Calu3 (cell line): ENCODE data around the gene KLHL29. TPM values are rescaled to one million over a fixed set of nuclear protein-coding genes. Genes with fewer than 3 reads are reported as not detected.

Source experiments
- BruUV-seq: library from RNA; stranded (reverse); fragments of 400-500 nt; replicated peaks from 2 replicates; lab custom pipeline; 2021; lab: Mats Ljungman, UMichigan
- CTCF ChIA-PET: fragments of 300-600 bp; sonication (Branson Sonifier 250); formaldehyde crosslinking; loops from one replicate; lab custom pipeline; 2022; ENCODE audit warnings: antibody characterized with exemption; lab: Charles Lee
- DNase-seq: peaks from one replicate; pipeline ENCODE4 v3.0.0; 2022
- H3K27ac Mint-ChIP-seq: one replicate; pipeline ENCODE4 v1.8.0; 2022; ENCODE audit warnings: mixed read lengths; ENCODE audit not compliant: unreplicated experiment
- H3K27me3 Mint-ChIP-seq: one replicate; pipeline ENCODE4 v1.8.0; 2022; ENCODE audit warnings: mixed read lengths; ENCODE audit not compliant: unreplicated experiment
- H3K36me3 Mint-ChIP-seq: one replicate; pipeline ENCODE4 v1.8.0; 2022; ENCODE audit warnings: mild to moderate bottlenecking, moderate library complexity, mixed read lengths; ENCODE audit not compliant: insufficient read depth, unreplicated experiment
- H3K4me1 Mint-ChIP-seq: one replicate; pipeline ENCODE4 v1.8.0; 2022; ENCODE audit warnings: mild to moderate bottlenecking, low read depth, mixed read lengths; ENCODE audit not compliant: unreplicated experiment
- H3K4me3 Mint-ChIP-seq: one replicate; pipeline ENCODE4 v1.8.0; 2022; ENCODE audit warnings: mild to moderate bottlenecking, low read depth, moderate library complexity, mixed read lengths; ENCODE audit not compliant: unreplicated experiment
- H3K9me3 Mint-ChIP-seq: one replicate; pipeline ENCODE4 v1.8.0; 2022; ENCODE audit warnings: low read depth, mixed read lengths; ENCODE audit not compliant: unreplicated experiment
- intact Hi-C: fragments of 100-400 bp; cut with micrococcal nuclease; formaldehyde crosslinking; loops from one replicate; pipeline ENCODE4 v1.10.0; 2022; ENCODE audit not compliant: unreplicated experiment
- total RNA-seq: library from RNA; stranded (reverse); gene quantifications from 2 replicates; pipeline ENCODE4 v1.2.3, GENCODE V29; 2022
- TF ChIP-seq, protein P1 (sequence below): fragments of 200-600 bp; IDR thresholded peaks from one replicate; pipeline ENCODE4 v1.8.0; 2022; ENCODE audit warnings: antibody characterized with exemption; ENCODE audit not compliant: unreplicated experiment

KLHL29 gene
- total RNA-seq, 1 experiment from 2014 or later = 11.9 TPM

DNA sequence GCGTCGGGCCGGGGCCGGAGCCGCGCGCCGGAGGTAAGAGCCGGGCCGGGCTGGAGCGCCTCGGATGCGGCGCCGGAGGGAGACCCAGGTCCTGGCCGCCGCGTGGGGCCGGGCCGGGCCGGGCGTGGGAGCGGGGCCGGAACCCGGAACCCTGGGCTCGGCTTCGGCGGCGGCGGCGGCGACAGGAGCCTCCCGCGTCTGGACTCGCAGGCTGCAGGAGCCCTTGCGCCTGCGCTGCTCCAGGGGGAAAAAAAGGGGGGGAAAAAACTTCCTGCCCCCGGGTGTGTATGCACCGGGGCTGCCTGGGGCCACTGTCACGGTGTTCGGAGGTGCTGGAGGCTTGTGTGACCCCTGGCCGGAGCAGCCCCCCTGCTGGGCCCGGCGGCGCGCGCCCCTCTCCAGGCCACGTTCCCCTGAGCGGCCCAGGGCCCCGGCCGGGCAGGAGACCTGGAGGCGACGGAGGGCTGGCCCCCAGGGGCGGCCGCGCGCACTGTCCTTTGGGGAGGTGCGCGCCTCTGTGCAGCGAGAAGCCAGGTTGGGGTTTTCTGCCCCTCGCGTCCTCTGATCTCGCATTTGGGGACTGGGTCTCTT lies 864 bp downstream of the KLHL29 start:
- TF ChIP-seq, protein P1, sequence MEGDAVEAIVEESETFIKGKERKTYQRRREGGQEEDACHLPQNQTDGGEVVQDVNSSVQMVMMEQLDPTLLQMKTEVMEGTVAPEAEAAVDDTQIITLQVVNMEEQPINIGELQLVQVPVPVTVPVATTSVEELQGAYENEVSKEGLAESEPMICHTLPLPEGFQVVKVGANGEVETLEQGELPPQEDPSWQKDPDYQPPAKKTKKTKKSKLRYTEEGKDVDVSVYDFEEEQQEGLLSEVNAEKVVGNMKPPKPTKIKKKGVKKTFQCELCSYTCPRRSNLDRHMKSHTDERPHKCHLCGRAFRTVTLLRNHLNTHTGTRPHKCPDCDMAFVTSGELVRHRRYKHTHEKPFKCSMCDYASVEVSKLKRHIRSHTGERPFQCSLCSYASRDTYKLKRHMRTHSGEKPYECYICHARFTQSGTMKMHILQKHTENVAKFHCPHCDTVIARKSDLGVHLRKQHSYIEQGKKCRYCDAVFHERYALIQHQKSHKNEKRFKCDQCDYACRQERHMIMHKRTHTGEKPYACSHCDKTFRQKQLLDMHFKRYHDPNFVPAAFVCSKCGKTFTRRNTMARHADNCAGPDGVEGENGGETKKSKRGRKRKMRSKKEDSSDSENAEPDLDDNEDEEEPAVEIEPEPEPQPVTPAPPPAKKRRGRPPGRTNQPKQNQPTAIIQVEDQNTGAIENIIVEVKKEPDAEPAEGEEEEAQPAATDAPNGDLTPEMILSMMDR = no peak
- H3K9me3 Mint-ChIP-seq = peaks cover 3% of the 10 kb centered on the region
- H3K4me3 Mint-ChIP-seq = peak overlapping the region; percentile 84
- peak overlapping the region; percentile 7 for H3K27ac Mint-ChIP-seq
- peaks cover 36% of the 10 kb centered on the region for H3K36me3 Mint-ChIP-seq
- peaks cover 28% of the 10 kb centered on the region for H3K4me1 Mint-ChIP-seq
- BruUV-seq = no TSS peak
- peak; percentile 32 for DNase-seq
- intact Hi-C loops = no loop called here
- H3K27me3 Mint-ChIP-seq = no peaks in the 10 kb centered on the region
- CTCF ChIA-PET = no interaction called here

DNA sequence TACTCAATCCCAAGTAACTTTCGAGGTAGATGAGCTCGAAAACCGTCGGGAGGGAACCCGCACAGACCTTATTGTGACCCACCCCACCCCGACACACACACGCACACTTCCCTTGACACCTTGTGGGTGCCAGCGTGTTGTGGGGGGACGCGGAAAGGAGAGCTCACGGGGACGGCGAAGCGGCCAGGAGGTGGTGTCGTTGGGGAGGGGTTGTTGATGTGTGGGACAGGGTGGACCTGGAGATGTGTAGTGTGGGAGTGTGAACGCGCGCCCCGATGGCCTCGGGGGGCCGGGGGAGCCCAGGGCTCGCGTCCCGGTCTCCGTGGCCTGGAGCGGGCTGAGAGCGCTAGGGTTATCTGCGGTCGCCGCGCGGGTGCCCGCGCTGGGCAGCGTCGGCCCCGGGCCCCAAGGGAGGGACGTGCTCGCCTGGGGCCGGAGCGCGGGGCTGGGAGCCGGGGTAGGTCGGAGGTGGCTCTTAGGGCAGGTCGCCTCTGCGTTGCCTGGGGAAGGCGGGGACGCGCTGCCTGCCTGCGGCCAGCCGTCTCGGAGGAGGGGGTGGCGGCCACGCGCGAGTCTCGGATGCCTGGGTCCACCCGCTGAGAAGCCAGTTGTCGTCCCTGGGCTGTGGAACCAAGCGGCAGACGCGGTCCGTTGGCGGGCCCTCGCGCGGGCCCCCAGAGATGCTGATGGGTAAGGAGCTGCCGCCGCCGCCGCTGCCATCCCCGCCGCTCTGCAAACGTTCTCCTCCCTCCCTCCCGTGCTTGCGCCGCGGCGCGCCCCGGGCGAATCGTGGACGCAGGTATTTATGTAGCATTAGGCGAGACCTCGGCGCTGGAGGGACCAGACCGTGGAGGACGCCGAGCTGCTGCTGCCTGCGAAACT lies 1.6 kb downstream of the KLHL29 start:
- Mint-ChIP-seq H3K4me1 (peaks cover 20% of the 10 kb centered on the region), H3K36me3 (peaks cover 30% of the 10 kb centered on the region), H3K27ac (peak overlapping the region; percentile 7), H3K4me3 (peak overlapping the region; percentile 84), H3K9me3 (peaks cover 3% of the 10 kb centered on the region), H3K27me3 (no peaks in the 10 kb centered on the region)
- BruUV-seq = no TSS peak
- intact Hi-C loops = no loop called here
- peak; percentile 24 for DNase-seq
- CTCF ChIA-PET = interaction anchor here (1.0 kb wide), 1 partner anchor 20 kb away, joined by 3 read pairs; no protein-coding TSS in a partner anchor
- TF ChIP-seq, protein P1 = no peak

DNA sequence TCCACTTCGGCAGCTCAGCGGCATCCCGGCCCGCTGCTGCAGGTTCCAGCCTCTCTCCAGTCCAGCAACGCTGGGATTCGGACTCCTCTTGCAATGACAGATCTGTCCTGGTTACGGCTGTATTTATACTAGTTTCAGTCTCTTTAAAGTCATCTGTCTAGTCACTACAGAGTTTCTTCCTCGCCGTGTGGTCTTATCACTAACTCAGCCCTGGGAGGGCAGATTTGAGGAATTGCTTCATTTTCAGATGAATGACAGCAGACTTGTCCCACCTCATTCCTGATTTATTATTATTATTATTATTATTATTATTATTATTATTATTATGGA lies 2.2 kb downstream of the KLHL29 start:
- H3K36me3 Mint-ChIP-seq = peaks cover 30% of the 10 kb centered on the region
- CTCF ChIA-PET = interaction anchor here (1.0 kb wide), 1 partner anchor 20 kb away, joined by 3 read pairs; no protein-coding TSS in a partner anchor
- H3K4me1 Mint-ChIP-seq = peaks cover 14% of the 10 kb centered on the region
- TF ChIP-seq, protein P1 = no peak
- peak overlapping the region; percentile 84 for H3K4me3 Mint-ChIP-seq
- no peak for DNase-seq
- BruUV-seq = no TSS peak
- no peak overlapping the region for H3K27ac Mint-ChIP-seq
- peaks cover 3% of the 10 kb centered on the region for H3K9me3 Mint-ChIP-seq
- no peaks in the 10 kb centered on the region for H3K27me3 Mint-ChIP-seq
- intact Hi-C loops = no loop called here

DNA sequence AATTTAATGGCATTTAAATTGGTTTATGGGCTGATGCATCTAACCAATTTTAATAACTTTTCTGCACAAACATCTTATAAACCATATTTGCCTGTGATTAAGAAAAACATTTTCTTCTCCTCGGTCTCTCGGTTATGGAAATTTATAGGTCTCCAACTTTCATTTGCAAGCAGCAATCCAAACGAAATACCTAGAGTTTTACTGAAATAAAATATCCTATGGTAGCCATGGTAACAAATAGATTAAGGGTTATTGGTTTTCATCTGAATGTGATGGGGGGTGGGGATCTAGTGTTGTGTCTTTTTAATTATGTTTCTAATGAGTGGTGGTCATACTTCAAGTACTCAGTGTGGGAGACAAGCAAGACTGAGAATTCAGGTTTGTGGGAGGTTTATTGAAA lies 2.9 kb downstream of the KLHL29 start:
- TF ChIP-seq, protein P1 = no peak
- Mint-ChIP-seq H3K27ac (no peak overlapping the region), H3K4me1 (peaks cover 9% of the 10 kb centered on the region), H3K36me3 (peaks cover 30% of the 10 kb centered on the region), H3K27me3 (no peaks in the 10 kb centered on the region), H3K4me3 (no peak overlapping the region), H3K9me3 (no peaks in the 10 kb centered on the region)
- CTCF ChIA-PET = no interaction called here
- no peak for DNase-seq
- TSS peak; percentile 28 for BruUV-seq
- intact Hi-C loops = no loop called here
